Measurements from ENCODE around the gene INCENP. TPM values are rescaled to one million over a fixed set of nuclear protein-coding genes. Genes with fewer than 3 reads are reported as not detected.

Gene INCENP
- total and polyA plus RNA-seq, 10 of the 15 experiments (the other 5 are each of a cell fraction or from before 2014, with no cell fraction given), result 1.4 to 96.8 (median 29.0) TPM

GRCh38 chr11:62103141-62103540 is 20.7 kb upstream of the INCENP start (continued):
- no peak for TF ChIP-seq ASH2L (IDR thresholded peaks at IDR 0.05; ENCODE audit: borderline replicate concordance, low read depth)

- H3K9ac ChIP-seq (ENCODE audit: control insufficient read depth, insufficient read depth, low read length), result no peak overlapping the region
- H4K20me1 ChIP-seq (ENCODE audit: control insufficient read depth, insufficient read depth), result no peaks in the 10 kb centered on the region
- DNase-seq (ENCODE audit: low read depth, low spot score) (no peak), ATAC-seq (no peak), FAIRE-seq (no peak)
- no peak overlapping the region for H2AFZ ChIP-seq (ENCODE audit: control insufficient read depth, low read depth, low read length)
- ChIA-PET CTCF (interaction anchor here (0.7 to 2.1 kb wide), 5 partner anchors 22 to 306 kb away, joined by 4 to 15 read pairs (median 5); no protein-coding TSS in a partner anchor), POLR2A (no interaction called here), RAD21 (ENCODE audit: unreplicated experiment) (interaction anchor here (1.5 kb wide), 1 partner anchor 22 kb away, joined by 6 read pairs; no protein-coding TSS in a partner anchor), SMC1A (ENCODE audit: uncharacterized antibody, unreplicated experiment) (interaction anchor here (0.6 to 6.6 kb wide), 2 partner anchors 21 to 145 kb away, joined by 3 to 77 read pairs; no protein-coding TSS in a partner anchor)
- no peaks in the 10 kb centered on the region for H3K4me1 ChIP-seq (ENCODE audit: control insufficient read depth, insufficient read depth, low read length)
- no peak overlapping the region for H3K4me2 ChIP-seq (ENCODE audit: control insufficient read depth, insufficient read depth)
- no TSS peak for BruUV-seq (replicated peaks)
- H3K4me3 ChIP-seq, result no peak overlapping the region
- no peaks in the 10 kb centered on the region for H3K27me3 ChIP-seq (replicated peaks in 1 of 2; ENCODE audit: control insufficient read depth in 2 of 2, insufficient read depth in 2 of 2, low read length in 1 of 2)
- intact Hi-C loops (cut with micrococcal nuclease; ENCODE audit: unreplicated experiment) (no loop called here), in situ Hi-C loops (cut with MboI) (no loop called here)
- 38% methylated on average over 3 of the region's 3 CpGs for WGBS (ENCODE audit: insufficient coverage, insufficient replicate concordance, low lambda C conversion rate, missing lambda C conversion rate)
- TF ChIP-seq CEBPB (IDR thresholded peaks at IDR 0.05; ENCODE audit: borderline replicate concordance in 1 of 2, low read depth in 2 of 2, low read length in 2 of 2) (no peak), RELA (IDR thresholded peaks at IDR 0.05; ENCODE audit: borderline replicate concordance, partially characterized antibody) (no peak), TBL1XR1 (IDR thresholded peaks at IDR 0.05; ENCODE audit: low read depth, low read length) (no peak), MYC (IDR thresholded peaks at IDR 0.05; ENCODE audit: insufficient read depth, insufficient read length, insufficient replicate concordance, low read length, severe bottlenecking) (no peak), MXI1 (IDR thresholded peaks at IDR 0.05; ENCODE audit: low read depth, low read length) (no peak), NR2C2 (IDR thresholded peaks at IDR 0.05; ENCODE audit: borderline replicate concordance, control insufficient read depth, insufficient read length, low read depth) (no peak), DPF2 (IDR thresholded peaks at IDR 0.05) (no peak)
- no peaks in the 10 kb centered on the region for H3K36me3 ChIP-seq (ENCODE audit: control insufficient read depth in 2 of 2, insufficient read depth in 2 of 2, low read length in 1 of 2)
- H3K79me2 ChIP-seq (ENCODE audit: control insufficient read depth, insufficient read depth, low read length), result no peaks in the 10 kb centered on the region
- no peaks in the 10 kb centered on the region for H3K9me3 ChIP-seq (replicated peaks; ENCODE audit: control insufficient read depth, insufficient read depth, low read length)
- H3K27ac ChIP-seq (ENCODE audit: control insufficient read depth, insufficient read depth), result no peak overlapping the region
These were observed 19.8 kb upstream of the INCENP start for GRCh38 chr11:62103986-62104385.
